Urinary bladder (tissue), 4 donors: ENCODE results near the gene ZNF688. TPM values are rescaled to one million over a fixed set of nuclear protein-coding genes. Genes with fewer than 3 reads are reported as not detected.
A peak's percentile ranks its signal among the peaks of the same experiment; 100 is the strongest.
"Not testable (repeated sequence)": the region's sequence is repeated elsewhere in the genome, so short reads cannot be mapped to it uniquely, and the experiment has no call there.

ENCODE experiments used
- DNase-seq: peaks from one replicate; pipeline ENCODE4 v3.0.0-alpha.2; 2015; ENCODE audit errors: extremely low spot score
- H3K27ac ChIP-seq: one replicate; pipeline ENCODE4 v1.5.1; 2013; ENCODE audit warnings: low read depth, mild to moderate bottlenecking, moderate library complexity
- H3K36me3 ChIP-seq: one replicate; pipeline ENCODE4 v1.6.1; 2013; ENCODE audit warnings: mild to moderate bottlenecking, moderate library complexity; ENCODE audit not compliant: insufficient read depth
- H3K4me1 ChIP-seq: one replicate; pipeline ENCODE4 v1.6.1; 2013; ENCODE audit warnings: mild to moderate bottlenecking, moderate library complexity; ENCODE audit not compliant: insufficient read depth
- H3K4me3 ChIP-seq: one replicate; pipeline ENCODE4 v1.5.1; 2013; ENCODE audit warnings: low read depth, low read length
- WGBS: extraction: QIAGEN DNeasy Blood & Tissue Kit; methylation state at CpG from one replicate; pipeline ENCODE4 v1.1.7; 2013; 5-methylcytosine and 5-hydroxymethylcytosine counted together
- polyA plus RNA-seq: library from polyadenylated mRNA; stranded (reverse); fragments of 200-250 nt; gene quantifications from one replicate; pipeline ENCODE4 v1.2.3, GENCODE V29; 2013
- total RNA-seq: library from RNA; depleted of rRNA; stranded (reverse); fragments of >200 nt; gene quantifications from one replicate; pipeline ENCODE4 v1.2.3, GENCODE V29; 2014
- donor health status: healthy with polysubstance abuse.
- donor health status: healthy.

The ZNF688 gene
- total and polyA plus RNA-seq, 2 donors = 10.0 to 15.6 TPM

DNA sequence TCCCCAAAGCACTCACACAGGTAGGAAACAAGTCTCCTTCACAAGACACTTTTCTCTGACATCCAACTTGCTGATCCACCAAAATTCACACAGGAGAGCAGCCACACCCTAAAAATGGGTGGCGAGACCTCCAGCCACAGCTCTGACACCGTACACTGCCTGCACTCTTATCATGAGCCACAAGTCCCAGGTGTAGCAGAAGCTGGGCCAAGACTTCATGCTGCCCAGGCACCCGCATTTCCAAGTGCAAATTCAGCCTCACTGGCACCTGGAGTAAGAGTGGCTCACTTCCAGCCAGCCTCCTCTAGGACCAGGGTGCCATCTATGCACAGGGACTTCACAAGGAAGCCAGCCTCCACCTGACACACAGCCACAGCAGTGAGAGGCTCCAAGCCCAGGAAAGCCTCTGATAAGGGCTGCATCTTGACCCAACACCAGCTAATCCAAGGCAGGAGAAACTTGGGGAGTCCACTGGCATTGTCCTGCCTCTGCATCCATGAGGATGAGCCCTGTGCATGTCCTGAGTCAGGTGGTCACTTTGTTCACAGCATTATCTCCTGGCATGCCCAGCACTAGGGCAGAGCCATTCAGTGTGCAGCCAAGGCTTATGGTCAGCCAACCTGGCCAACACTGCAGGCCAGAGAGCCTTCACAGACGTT lies 42.6 kb downstream of the ZNF688 start:
- Histone ChIP-seq H3K36me3 (no peaks in the 10 kb centered on the region), H3K4me3 (no peak overlapping the region), H3K4me1 (peaks cover 4% of the 10 kb centered on the region), H3K27ac (no peak overlapping the region)
- no peak for DNase-seq
- 73% methylated on average over 4 of the region's 4 CpGs for WGBS

GRCh38 chr16:30527635-30528178 lies 43.8 kb downstream of the ZNF688 start:
- Histone ChIP-seq H3K4me3 (no peak overlapping the region), H3K36me3 (no peaks in the 10 kb centered on the region), H3K4me1 (no peaks in the 10 kb centered on the region), H3K27ac (peak overlapping the region; percentile 90)
- WGBS = 11% methylated on average over 14 of the region's 14 CpGs
- peak; percentile 75 for DNase-seq

DNA sequence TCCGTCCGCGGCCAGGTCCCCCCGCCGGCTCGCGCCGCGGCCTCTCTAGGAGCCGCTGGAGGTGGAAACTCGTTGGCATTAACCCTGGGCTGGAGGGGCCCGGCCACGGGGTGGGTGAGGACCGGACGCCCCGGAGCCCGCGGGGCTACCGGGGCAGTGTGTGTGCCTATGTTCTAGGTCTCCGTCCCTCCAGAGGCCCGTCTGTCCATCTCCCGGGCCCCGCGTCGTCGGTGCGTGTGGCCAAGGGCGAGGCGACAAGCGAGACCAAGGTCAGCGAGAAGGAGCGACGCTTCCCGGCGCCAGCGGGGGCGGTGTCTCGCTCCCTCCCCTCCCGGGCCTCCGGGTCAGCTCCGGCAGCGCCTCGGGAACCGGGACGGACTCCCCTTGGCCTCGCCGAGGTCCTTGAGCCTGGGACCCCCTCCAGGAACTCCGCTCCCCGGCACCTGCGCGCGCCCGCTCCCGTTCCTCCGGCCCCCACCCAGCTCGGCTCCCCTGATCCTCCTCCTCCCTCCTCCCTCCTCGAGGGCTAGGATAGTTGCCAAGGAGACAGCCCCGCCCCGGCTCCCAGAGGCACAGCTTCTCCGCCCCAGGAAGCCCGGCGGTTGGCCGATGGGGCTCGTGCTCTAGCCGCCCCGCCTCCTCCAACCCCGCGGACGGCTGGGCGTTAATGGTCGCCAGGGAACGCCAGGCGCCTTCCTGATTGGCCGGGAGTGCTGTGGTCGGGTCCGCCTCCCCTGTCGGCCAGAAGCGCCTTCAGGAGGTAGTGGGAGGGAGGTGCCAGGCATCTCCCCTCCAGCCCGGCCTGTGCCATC lies 44.5 kb downstream of the ZNF688 start:
- H3K4me1 ChIP-seq = no peaks in the 10 kb centered on the region

DNA sequence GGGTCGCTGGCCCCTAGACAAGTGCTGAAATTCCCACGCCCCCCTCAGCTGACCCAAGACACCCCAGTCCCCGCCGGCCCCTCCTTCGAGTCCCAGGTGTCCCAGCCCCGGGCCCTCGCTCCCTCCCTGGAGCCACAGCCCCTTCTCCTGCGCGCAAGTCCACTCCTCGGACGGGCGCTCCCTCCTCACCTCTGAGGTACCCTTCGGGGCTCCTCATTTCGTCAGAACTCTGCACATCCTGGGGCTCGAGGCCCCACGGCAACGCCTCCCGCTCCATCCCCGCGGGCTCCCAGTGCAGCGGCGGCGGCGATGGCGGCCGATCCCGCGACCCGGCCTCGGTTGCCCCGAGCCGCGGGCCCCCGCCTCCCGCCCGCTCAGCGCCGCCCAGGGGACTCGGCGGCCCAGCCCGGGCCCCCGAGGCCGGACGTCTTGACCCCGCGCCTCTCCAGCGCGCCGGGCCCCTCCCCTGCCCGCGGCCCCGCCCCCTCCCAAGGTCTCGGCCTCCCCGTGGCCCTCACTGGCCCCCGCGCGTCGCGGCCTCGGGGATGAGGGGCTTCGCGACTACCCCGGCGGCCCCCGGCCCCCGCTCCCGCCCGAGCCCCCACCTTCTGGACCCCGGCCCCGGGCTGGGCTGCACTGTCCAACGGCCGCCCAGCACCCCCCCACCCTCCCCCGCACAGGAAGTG lies 45.2 kb downstream of the ZNF688 start, which contains the start of gene ZNF768:
ZNF768 (minus strand) TSS at position 430 of the 686 bp plus-strand sequence; CDS start at position 277, 153 bp downstream.
- peak within 1 kb of the TSS; percentile 62 for H3K4me3 ChIP-seq
- H3K27ac ChIP-seq = peak within 1 kb of the TSS; percentile 98
- WGBS = 1% methylated on average over 73 of the region's 73 CpGs
- H3K4me1 ChIP-seq = no peaks in the 10 kb centered on the region
- no peak for DNase-seq
- H3K36me3 ChIP-seq = no peaks in the 10 kb centered on the region

More for the DNA sequence above, 44.5 kb downstream of the ZNF688 start:
- WGBS = under 1% methylated on average over 79 of the region's 79 CpGs
- H3K4me3 ChIP-seq = peak overlapping the region; percentile 62
- peak; percentile 97 for DNase-seq
- H3K27ac ChIP-seq = peak overlapping the region; percentile 98
- H3K36me3 ChIP-seq = no peaks in the 10 kb centered on the region

DNA sequence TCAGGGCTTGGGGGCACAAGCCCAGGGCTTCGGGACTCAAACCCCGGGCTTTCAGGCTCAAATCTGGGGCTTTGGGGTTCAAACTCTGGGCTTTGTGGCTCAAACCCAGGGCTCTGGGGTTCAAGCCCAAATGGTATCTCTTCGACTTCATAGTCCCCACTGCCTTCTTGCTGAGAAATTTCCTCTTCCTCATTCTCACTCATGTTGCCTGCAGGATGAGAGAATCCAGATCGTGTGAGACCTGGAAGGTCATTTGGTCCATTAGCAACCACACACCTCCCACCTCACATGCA lies 45.7 kb downstream of the ZNF688 start:
- no peak for DNase-seq
- H3K27ac ChIP-seq = no peak overlapping the region
- no peaks in the 10 kb centered on the region for H3K4me1 ChIP-seq
- H3K4me3 ChIP-seq = peak overlapping the region; percentile 62
- WGBS = 58% methylated on average over 4 of the region's 4 CpGs
- H3K36me3 ChIP-seq = no peaks in the 10 kb centered on the region

DNA sequence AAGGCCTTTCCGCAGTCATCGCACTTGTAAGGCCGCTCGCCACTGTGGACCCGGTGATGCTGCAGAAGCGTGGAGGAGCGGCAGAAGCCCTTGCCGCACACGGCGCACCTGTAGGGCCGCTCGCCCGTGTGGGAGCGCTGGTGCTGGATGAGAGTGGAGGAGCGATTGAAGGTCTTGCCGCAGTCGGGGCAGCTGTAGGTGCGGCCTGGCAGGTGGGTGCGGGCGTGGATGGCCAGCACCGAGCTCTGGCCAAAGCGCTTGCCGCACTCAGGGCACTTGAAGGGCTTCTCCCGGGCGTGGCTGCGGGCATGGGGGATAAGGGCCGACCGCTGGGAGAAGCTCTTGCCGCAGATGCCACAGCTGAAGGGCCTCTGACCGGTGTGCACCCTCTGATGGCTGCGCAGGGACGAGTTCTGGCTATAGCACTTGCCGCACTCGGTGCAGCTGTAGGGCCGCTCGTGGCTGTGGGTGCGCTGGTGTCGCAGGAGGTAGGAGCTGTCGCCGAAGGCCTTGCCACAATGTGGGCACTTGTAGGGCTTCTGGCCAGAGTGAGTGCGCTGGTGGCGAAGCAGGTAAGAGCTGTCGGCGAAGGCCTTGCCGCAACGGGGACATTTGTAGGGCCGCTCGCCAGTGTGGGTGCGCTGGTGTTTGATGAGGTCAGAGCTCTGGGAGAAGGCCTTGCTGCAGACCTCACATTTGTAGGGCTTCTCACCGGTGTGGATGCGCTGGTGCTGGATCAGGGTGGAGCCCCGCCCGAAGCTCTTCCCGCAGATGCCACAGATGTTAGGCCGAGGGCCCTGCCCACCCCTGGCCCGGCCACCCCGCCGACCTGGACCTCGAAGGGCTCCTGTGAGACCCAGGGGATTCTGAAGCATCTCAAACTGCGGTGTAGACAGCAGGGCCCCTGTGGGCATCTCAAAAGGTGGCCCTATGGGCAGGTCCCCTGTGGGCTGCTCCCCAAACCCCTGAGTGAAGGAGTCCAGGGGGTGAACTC lies 46.6 kb downstream of the ZNF688 start:
- H3K4me1 ChIP-seq = no peaks in the 10 kb centered on the region
- 94% methylated on average over 60 of the region's 60 CpGs for WGBS
- no peak overlapping the region for H3K4me3 ChIP-seq
- H3K27ac ChIP-seq = no peak overlapping the region
- H3K36me3 ChIP-seq = no peaks in the 10 kb centered on the region
- no peak for DNase-seq

- no peaks in the 10 kb centered on the region for H3K36me3 ChIP-seq
- no peak for DNase-seq
- WGBS = 74% methylated on average over 26 of the region's 26 CpGs
- H3K4me1 ChIP-seq = no peaks in the 10 kb centered on the region
- H3K4me3 ChIP-seq = no peak overlapping the region
- H3K27ac ChIP-seq = no peak overlapping the region
Observed at GRCh38 chr16:30523768-30524574, 47.5 kb downstream of the ZNF688 start.

DNA sequence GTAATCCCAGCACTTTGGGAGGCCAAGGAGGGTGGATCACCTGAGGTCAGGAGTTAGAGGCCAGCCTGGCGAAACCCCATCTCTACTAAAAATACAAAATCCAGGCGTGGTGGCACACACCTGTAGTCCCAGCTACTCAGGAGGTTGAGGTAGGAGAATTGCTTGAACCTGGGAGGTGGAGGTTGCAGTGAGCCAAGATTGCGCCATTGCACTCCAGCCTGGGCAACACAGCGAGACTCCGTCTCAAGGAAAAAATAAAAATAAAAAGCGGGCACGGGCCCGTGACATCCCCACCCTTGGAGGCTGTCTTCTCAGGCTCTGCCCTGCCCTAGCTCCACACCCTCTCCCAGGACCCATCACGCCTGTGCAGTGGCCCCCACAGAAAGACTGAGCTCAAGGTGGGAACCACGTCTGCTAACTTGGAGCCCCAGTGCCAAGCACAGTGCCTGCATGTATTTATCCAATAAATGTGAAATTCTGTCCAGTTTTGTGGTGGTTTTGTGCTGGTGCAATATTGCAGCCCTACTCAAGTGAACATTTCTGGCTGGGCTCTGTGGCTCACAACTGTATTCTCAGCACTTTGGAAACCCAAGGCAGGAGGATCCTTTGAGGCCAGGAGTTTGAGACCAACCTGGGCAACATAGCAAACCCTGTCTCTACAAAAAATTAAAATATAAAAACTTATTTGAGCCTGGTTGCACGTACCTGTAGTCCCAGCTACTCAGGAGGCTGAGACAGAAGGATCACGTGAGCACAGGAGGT lies 48.6 kb downstream of the ZNF688 start:
- DNase-seq, H3K4me3 ChIP-seq, H3K4me1 ChIP-seq, H3K36me3 ChIP-seq, H3K27ac ChIP-seq: not testable (repeated sequence)
- 89% methylated on average over 12 of the region's 12 CpGs for WGBS

- H3K36me3 ChIP-seq = no peaks in the 10 kb centered on the region
- H3K4me3 ChIP-seq = no peak overlapping the region
- H3K27ac ChIP-seq = no peak overlapping the region
- no peaks in the 10 kb centered on the region for H3K4me1 ChIP-seq
- WGBS = 51% methylated on average over 11 of the region's 11 CpGs
- DNase-seq = no peak
Observed at GRCh38 chr16:30521873-30522641, 49.5 kb downstream of the ZNF688 start.

DNA sequence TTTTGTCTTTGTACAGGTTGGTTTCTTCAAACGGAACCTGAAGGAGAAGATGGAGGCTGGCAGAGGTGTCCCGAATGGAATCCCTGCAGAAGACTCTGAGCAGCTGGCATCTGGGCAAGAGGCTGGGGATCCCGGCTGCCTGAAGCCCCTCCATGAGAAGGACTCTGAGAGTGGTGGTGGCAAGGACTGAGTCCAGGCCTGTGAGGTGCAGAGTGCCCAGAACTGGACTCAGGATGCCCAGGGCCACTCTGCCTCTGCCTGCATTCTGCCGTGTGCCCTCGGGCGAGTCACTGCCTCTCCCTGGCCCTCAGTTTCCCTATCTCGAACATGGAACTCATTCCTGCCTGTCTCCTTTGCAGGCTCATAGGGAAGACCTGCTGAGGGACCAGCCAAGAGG lies 50.0 kb downstream of the ZNF688 start:
- Histone ChIP-seq H3K4me3 (no peak overlapping the region), H3K4me1 (no peaks in the 10 kb centered on the region), H3K36me3 (no peaks in the 10 kb centered on the region), H3K27ac (no peak overlapping the region)
- WGBS = 90% methylated on average over 7 of the region's 7 CpGs
- DNase-seq = no peak
